Choroid plexus epithelial cell (primary cell): Measurements from ENCODE around the gene USH2A.

ENCODE experiments used
- DNase-seq: peaks from one replicate; pipeline ENCODE4 v3.0.0-alpha.2; 2010; ENCODE audit warnings: low read depth
- H3K4me3 ChIP-seq: 2 replicates; pipeline ENCODE4 v1.5.1; 2011; ENCODE audit warnings: low read depth, mild to moderate bottlenecking, control low read depth, low read length, moderate library complexity
- TF ChIP-seq, protein P1 (sequence below): conservative IDR thresholded peaks from 2 replicates; pipeline ENCODE4 v1.5.1; 2011; ENCODE audit warnings: low read depth, mild to moderate bottlenecking, control low read depth, inconsistent platforms, low read length, moderate library complexity

The USH2A gene

DNA sequence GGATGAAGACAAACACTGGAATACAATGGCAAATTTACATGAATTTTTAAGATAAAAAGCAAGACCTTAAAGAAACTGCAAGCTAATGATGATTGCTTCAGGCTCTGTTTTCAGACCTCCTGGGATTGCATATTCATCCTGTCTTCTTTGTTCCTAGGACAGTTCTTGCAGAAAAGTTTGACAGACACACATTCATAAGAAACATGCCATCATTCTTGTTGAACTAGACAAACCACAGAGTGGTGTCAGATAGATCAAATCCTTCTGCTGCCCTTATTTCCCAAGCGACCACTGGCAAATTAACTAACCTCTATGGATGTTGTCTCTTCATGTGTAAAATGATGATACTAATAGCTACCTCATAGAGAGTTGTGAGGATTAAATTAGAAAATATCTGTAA is 674.8 kb downstream of the USH2A start:
- DNase-seq = no peak
- H3K4me3 ChIP-seq = no peak overlapping the region
- TF ChIP-seq, protein P1, sequence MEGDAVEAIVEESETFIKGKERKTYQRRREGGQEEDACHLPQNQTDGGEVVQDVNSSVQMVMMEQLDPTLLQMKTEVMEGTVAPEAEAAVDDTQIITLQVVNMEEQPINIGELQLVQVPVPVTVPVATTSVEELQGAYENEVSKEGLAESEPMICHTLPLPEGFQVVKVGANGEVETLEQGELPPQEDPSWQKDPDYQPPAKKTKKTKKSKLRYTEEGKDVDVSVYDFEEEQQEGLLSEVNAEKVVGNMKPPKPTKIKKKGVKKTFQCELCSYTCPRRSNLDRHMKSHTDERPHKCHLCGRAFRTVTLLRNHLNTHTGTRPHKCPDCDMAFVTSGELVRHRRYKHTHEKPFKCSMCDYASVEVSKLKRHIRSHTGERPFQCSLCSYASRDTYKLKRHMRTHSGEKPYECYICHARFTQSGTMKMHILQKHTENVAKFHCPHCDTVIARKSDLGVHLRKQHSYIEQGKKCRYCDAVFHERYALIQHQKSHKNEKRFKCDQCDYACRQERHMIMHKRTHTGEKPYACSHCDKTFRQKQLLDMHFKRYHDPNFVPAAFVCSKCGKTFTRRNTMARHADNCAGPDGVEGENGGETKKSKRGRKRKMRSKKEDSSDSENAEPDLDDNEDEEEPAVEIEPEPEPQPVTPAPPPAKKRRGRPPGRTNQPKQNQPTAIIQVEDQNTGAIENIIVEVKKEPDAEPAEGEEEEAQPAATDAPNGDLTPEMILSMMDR = no peak

- H3K4me3 ChIP-seq = no peak overlapping the region
- TF ChIP-seq, protein P1 = no peak
- DNase-seq = peak; percentile 2
Observed at GRCh38 chr1:215744419-215744818, 678.8 kb downstream of the USH2A start.

- TF ChIP-seq, protein P1 = no peak
Observed at GRCh38 chr1:215739025-215739424, 684.2 kb downstream of the USH2A start.

GRCh38 chr1:215731699-215732098 is 691.5 kb downstream of the USH2A start:
- no peak for DNase-seq
- no peak overlapping the region for H3K4me3 ChIP-seq
- TF ChIP-seq, protein P1 = no peak

More at GRCh38 chr1:215739025-215739424, 684.2 kb downstream of the USH2A start:
- H3K4me3 ChIP-seq = no peak overlapping the region
- no peak for DNase-seq

DNA sequence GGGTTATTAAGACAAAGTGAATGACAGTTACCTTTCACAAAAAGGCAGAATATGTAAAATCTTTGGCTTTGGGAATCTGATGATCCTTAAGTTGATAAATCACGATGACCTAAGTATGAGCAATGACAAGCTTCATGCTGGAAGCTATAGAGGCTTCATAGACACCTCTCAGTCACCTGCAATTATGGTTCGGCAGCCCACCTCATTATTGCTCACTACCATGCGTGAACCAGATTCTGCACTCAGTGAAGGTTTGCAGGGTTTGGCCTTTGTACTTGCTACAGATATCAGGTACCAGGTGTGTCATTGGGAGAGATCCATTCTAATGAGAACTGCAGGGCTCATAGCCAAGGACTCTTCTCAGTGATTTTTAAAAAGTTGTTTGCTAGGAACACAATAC is 692.6 kb downstream of the USH2A start:
- no peak overlapping the region for H3K4me3 ChIP-seq
- TF ChIP-seq, protein P1 = no peak
- no peak for DNase-seq

DNA sequence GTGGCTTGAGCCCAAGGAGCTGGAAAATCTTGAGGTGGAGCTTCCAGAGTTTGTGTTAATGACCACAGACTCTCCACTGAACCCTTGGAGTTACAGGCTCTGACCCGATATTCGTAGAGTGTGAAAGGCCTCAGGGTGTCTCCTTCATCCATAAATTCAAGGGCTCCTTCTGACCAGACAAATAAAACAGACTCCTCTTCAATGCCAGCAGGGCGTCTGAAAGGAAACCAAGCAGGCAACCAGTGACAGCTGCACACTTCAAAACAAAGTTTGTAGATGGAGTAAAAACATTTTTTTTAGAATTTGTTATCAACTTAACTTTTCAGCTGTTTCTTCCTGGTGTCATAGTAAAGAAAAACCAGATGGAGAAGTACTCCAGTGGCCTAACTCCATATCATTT is 695.1 kb downstream of the USH2A start:
- no peak for DNase-seq
- no peak overlapping the region for H3K4me3 ChIP-seq
- TF ChIP-seq, protein P1 = no peak

- TF ChIP-seq, protein P1 = no peak
- H3K4me3 ChIP-seq = no peak overlapping the region
- peak; percentile 3 for DNase-seq
Observed at GRCh38 chr1:215720126-215720525, 703.1 kb downstream of the USH2A start.
